Kidney (tissue), 14 donors: Measurements from ENCODE around the gene AKAP6. TPM values are rescaled to one million over a fixed set of nuclear protein-coding genes. Genes with fewer than 3 reads are reported as not detected.

Experiments used
- DNase-seq, 5 donors: peaks; one replicate each; pipeline ENCODE4 v3.0.0-alpha.2; 2013 to 2020
- FAIRE-seq: peaks from 2 replicates; lab custom pipeline; 2012; peaks lifted over from hg19 to GRCh38; lab: Jason Lieb, UNC
- H3K27ac ChIP-seq, 2 donors: one replicate each; pipeline ENCODE4 v1.7.0; 2013; ENCODE audit warnings: low read depth in 2 of 2, low read length in 2 of 2, inconsistent platforms in 1 of 2
- H3K27me3 ChIP-seq: one replicate; pipeline ENCODE4 v1.7.1; 2013; ENCODE audit warnings: low read length, inconsistent platforms; ENCODE audit not compliant: control insufficient read depth, insufficient read depth
- H3K36me3 ChIP-seq, 3 donors: one replicate each; pipeline versions ENCODE4 v1.7.0 to v1.7.1; 2013; ENCODE audit warnings: low read length in 3 of 3, control low read depth in 1 of 3, inconsistent platforms in 1 of 3; ENCODE audit not compliant: insufficient read depth in 3 of 3, control insufficient read depth in 2 of 3
- H3K4me1 ChIP-seq, 3 donors: one replicate each; pipeline versions ENCODE4 v1.7.0 to v1.7.1; 2013; ENCODE audit warnings: low read length in 3 of 3, inconsistent platforms in 1 of 3, low read depth in 1 of 3; ENCODE audit not compliant: control insufficient read depth in 2 of 3, insufficient read depth in 2 of 3
- H3K4me3 ChIP-seq, 3 donors: one replicate each; pipeline versions ENCODE4 v1.7.0 to v1.8.1; 2013; ENCODE audit warnings: low read length in 3 of 3, control low read depth in 1 of 3, inconsistent platforms in 1 of 3
- H3K9ac ChIP-seq, 3 donors: one replicate each; pipeline versions ENCODE4 v1.7.0 to v1.7.1; 2013; ENCODE audit warnings: low read length in 3 of 3, control low read depth in 1 of 3, inconsistent platforms in 1 of 3
- H3K9me3 ChIP-seq, 3 donors: one replicate each; pipeline versions ENCODE4 v1.7.0 to v1.7.1; 2013; ENCODE audit warnings: low read length in 3 of 3, control low read depth in 1 of 3, inconsistent platforms in 1 of 3; ENCODE audit not compliant: control insufficient read depth in 2 of 3, insufficient read depth in 1 of 3
- CTCF ChIP-seq: IDR thresholded peaks from 3 replicates; pipeline ENCODE4 v1.5.1; 2012; ENCODE audit warnings: mild to moderate bottlenecking, moderate library complexity, borderline replicate concordance; ENCODE audit not compliant: insufficient read depth; ENCODE audit errors: extremely low read depth
- intact Hi-C: fragments of 100-400 bp; cut with DNase I; formaldehyde crosslinking; loops from one replicate; pipeline ENCODE4 v1.11.1; 2022
- polyA plus RNA-seq: library from polyadenylated mRNA; stranded (reverse); fragments of 350-450 nt; fragmentation: Illumina TruSeq; extraction: RNeasy Lipid Tissue Mini Kit (QIAGEN cat#74804); gene quantifications from one replicate; pipeline ENCODE4 v1.2.3, GENCODE V29; 2014; ENCODE audit warnings: low read depth, low replicate concordance; ENCODE audit not compliant: insufficient read depth
- total RNA-seq: library from RNA; stranded (reverse); fragmentation: NEBNext Ultra II Directional; extraction: Animal tissue kit (Norgen Biotek cat#: 25700); gene quantifications from one replicate; pipeline ENCODE4 v1.2.1, GENCODE V29; 2021
- donor health status: control.
- donor health status: control.
- donor health status: control.
- donor health status: control.
- donor health status: control.
- donor health status: DM: yes; HTN: yes; CAD: no.
- donor health status: Normal renal cell carcinoma (clear cell type).

Gene AKAP6
- total and polyA plus RNA-seq, 2 donors from 2014 or later: 0.92 to 10.5 TPM

DNA sequence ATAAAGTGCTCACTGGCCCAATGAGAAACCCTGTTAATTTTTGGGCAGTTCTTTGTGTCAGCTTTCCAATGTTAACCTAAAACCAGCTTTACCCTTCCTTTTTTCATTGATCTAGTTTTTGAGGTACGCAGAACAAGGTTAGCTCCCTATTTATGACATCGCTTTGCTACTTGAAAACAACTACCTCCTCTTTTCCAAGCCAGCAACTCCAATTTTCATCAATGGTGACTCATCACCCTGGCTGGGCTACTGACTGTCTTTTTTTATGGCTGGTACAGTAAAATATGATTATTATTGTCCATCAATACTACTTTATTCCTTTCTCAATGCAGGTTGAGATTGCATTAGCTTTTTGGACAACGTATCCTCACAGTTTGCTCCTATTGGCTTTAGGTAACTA, 22.5 kb upstream of the AKAP6 start:
- DNase-seq: no peak
- H3K9ac ChIP-seq: no peak overlapping the region
- intact Hi-C loops: no loop called here
- no peak for FAIRE-seq
- H3K36me3 ChIP-seq: no peaks in the 10 kb centered on the region
- peaks cover 0 to 2% (median 0%) of the 10 kb centered on the region in 3 donors for H3K4me1 ChIP-seq
- no peaks in the 10 kb centered on the region for H3K9me3 ChIP-seq
- no peaks in the 10 kb centered on the region for H3K27me3 ChIP-seq
- H3K27ac ChIP-seq: no peak overlapping the region
- TF ChIP-seq CTCF: no peak
- H3K4me3 ChIP-seq: no peak overlapping the region

GRCh38 chr14:32307881-32308582, 21.1 kb upstream of the AKAP6 start:
- DNase-seq (peak in 2 of 5 donors; percentile 4 to 21), FAIRE-seq (no peak)
- intact Hi-C loops: no loop called here
- Histone ChIP-seq H3K36me3 (no peaks in the 10 kb centered on the region), H3K4me1 (peaks cover 0 to 3% (median 0%) of the 10 kb centered on the region in 3 donors), H3K27ac (no peak overlapping the region), H3K9me3 (no peaks in the 10 kb centered on the region), H3K9ac (no peak overlapping the region), H3K4me3 (no peak overlapping the region), H3K27me3 (no peaks in the 10 kb centered on the region)
- TF ChIP-seq CTCF: no peak

DNA sequence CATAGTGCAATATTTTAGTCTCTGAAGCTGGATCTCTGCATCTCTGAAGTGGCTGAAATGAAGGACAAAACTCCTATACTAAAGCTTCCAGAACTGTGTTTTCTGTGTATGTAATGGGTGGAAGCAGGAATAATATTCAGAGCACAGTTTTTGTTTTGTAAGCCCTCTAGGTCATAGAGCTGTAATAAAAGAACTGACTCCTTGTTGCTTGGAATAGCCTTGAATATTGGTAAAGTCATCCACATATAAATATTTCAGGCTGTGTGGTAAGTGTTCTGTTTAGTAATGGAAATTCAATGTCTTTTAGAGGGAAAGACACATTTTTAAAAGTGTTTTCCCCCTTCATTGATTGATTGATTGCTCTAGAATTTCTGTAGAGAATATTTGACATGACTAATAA, 18.2 kb upstream of the AKAP6 start:
- Histone ChIP-seq H3K4me1 (peaks cover 0 to 3% (median 0%) of the 10 kb centered on the region in 3 donors), H3K27me3 (no peaks in the 10 kb centered on the region), H3K27ac (no peak overlapping the region), H3K9ac (no peak overlapping the region), H3K36me3 (no peaks in the 10 kb centered on the region), H3K4me3 (no peak overlapping the region), H3K9me3 (no peaks in the 10 kb centered on the region)
- FAIRE-seq (no peak), DNase-seq (no peak)
- intact Hi-C loops: no loop called here
- no peak for TF ChIP-seq CTCF
